Thoracic aorta (tissue), 2 donors: ENCODE data around the gene CYP2F1. TPM values are rescaled to one million over a fixed set of nuclear protein-coding genes. Genes with fewer than 3 reads are reported as not detected.
"Not testable (repeated sequence)": the region's sequence is repeated elsewhere in the genome, so short reads cannot be mapped to it uniquely, and the experiment has no call there.

Source experiments
- ATAC-seq: fragments of 150-250 bp; one replicate; pipeline ENCODE4 v1.8.0; 2017; ENCODE audit warnings: low read depth; ENCODE audit not compliant: insufficient number of reproducible peaks, low FRiP score
- DNase-seq: peaks from one replicate; pipeline ENCODE4 v3.0.0-alpha.2; 2020; ENCODE audit warnings: low spot score
- H3K27ac ChIP-seq, 2 donors: fragments of 200-600 bp; sonication (generic); 1 replicate in 1 of 2; 2 replicates in 1 of 2; pipeline ENCODE4 v1.5.1; 2016; ENCODE audit warnings: mild to moderate bottlenecking in 2 of 2, moderate library complexity in 2 of 2
- H3K27me3 ChIP-seq: fragments of 200-600 bp; sonication (generic); replicated peaks from 2 replicates; pipeline ENCODE4 v1.6.0; 2016; ENCODE audit warnings: mild to moderate bottlenecking; ENCODE audit not compliant: insufficient read depth
- H3K36me3 ChIP-seq: fragments of 200-600 bp; sonication (generic); one replicate; pipeline ENCODE4 v1.5.1; 2016
- H3K4me1 ChIP-seq, 2 donors: fragments of 200-600 bp; sonication (generic); 1 replicate in 1 of 2; 2 replicates in 1 of 2; pipeline versions ENCODE4 v1.5.1 to v1.6.0; 2016; ENCODE audit warnings: low read depth in 2 of 2, mild to moderate bottlenecking in 1 of 2; ENCODE audit not compliant: control insufficient read depth in 1 of 2
- H3K4me3 ChIP-seq: fragments of 200-600 bp; sonication (generic); 2 replicates; pipeline ENCODE4 v1.5.1; 2016; ENCODE audit warnings: mild to moderate bottlenecking
- H3K9me3 ChIP-seq: fragments of 200-600 bp; sonication (generic); 2 replicates; pipeline ENCODE4 v1.5.1; 2016
- CTCF ChIP-seq: fragments of 200-600 bp; sonication (generic); IDR thresholded peaks from one replicate; pipeline ENCODE4 v1.5.1; 2019; ENCODE audit warnings: antibody characterized with exemption
- total RNA-seq, 2 donors: library from RNA; depleted of rRNA; stranded (reverse); fragments of >200 nt; gene quantifications; one replicate each; pipeline versions ENCODE4 v1.1.0 to v1.2.3, GENCODE V29; 2016

Gene CYP2F1
- total RNA-seq, 2 donors from 2014 or later = not detected

- Histone ChIP-seq H3K36me3 (no peaks in the 10 kb centered on the region), H3K4me3 (no peak overlapping the region), H3K9me3 (no peaks in the 10 kb centered on the region), H3K27ac (no peak overlapping the region), H3K4me1 (peaks cover 4 to 6% of the 10 kb centered on the region in 2 donors), H3K27me3 (no peaks in the 10 kb centered on the region)
- DNase-seq (no peak), ATAC-seq (no peak)
- TF ChIP-seq CTCF = no peak
These were observed 14.5 kb downstream of the CYP2F1 start for GRCh38 chr19:41128692-41129091.

GRCh38 chr19:41131186-41131585 lies 17.0 kb downstream of the CYP2F1 start:
- Histone ChIP-seq H3K27ac (no peak overlapping the region), H3K4me1 (peaks cover 4 to 7% of the 10 kb centered on the region in 2 donors), H3K4me3 (no peak overlapping the region), H3K36me3 (no peaks in the 10 kb centered on the region), H3K27me3 (no peaks in the 10 kb centered on the region), H3K9me3 (no peaks in the 10 kb centered on the region)
- ATAC-seq (no peak), DNase-seq (no peak)
- TF ChIP-seq CTCF = no peak

- no peak for TF ChIP-seq CTCF
- DNase-seq (no peak), ATAC-seq (no peak)
- Histone ChIP-seq H3K9me3 (no peaks in the 10 kb centered on the region), H3K4me3 (no peak overlapping the region), H3K36me3 (no peaks in the 10 kb centered on the region), H3K27ac (no peak overlapping the region), H3K27me3 (no peaks in the 10 kb centered on the region), H3K4me1 (peaks cover 0 to 7% of the 10 kb centered on the region in 2 donors)
These were observed 19.0 kb downstream of the CYP2F1 start for GRCh38 chr19:41133260-41133659.

- ATAC-seq = no peak
- peaks cover 0 to 7% of the 10 kb centered on the region in 2 donors for H3K4me1 ChIP-seq
- H3K36me3 ChIP-seq = no peaks in the 10 kb centered on the region
- no peaks in the 10 kb centered on the region for H3K27me3 ChIP-seq
- DNase-seq = no peak
- H3K27ac ChIP-seq = no peak overlapping the region
- no peak overlapping the region for H3K4me3 ChIP-seq
- TF ChIP-seq CTCF = no peak
- no peaks in the 10 kb centered on the region for H3K9me3 ChIP-seq
These were observed 20.4 kb downstream of the CYP2F1 start for GRCh38 chr19:41134616-41135015.

GRCh38 chr19:41135390-41136384 lies 21.5 kb downstream of the CYP2F1 start:
- H3K27ac ChIP-seq = peak overlapping the region in 1 of 2 donors; percentile 26
- not testable (repeated sequence) for DNase-seq, H3K27me3 ChIP-seq, H3K4me1 ChIP-seq, H3K9me3 ChIP-seq, H3K36me3 ChIP-seq
- peak overlapping the region; percentile 71 for H3K4me3 ChIP-seq
- ATAC-seq = peak; percentile 26
